ENCODE results near the gene TBC1D8.
"Not testable (repeated sequence)": the region's sequence is repeated elsewhere in the genome, so short reads cannot be mapped to it uniquely, and the experiment has no call there.

TBC1D8 gene

DNA sequence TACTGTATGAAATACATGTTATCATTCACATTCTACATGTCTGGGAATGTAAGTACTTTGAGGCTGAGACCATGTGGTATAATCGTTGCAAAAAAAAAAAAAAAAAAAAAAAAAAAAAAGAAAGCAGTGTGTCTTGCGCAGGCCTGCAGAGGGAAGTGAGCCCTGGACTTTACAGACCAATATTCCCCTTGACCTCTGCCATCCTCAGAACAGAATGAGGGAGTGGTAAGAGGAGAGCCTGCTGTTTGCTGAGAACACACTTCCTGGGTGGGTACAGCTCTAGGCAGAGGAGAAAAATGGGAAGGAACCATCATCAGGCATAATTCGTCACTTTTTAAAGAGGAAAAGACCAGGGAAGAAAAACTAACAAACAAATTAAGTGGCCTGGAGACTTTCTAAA lies 28.8 kb upstream of the TBC1D8 start:
- TF ChIP-seq, protein P1, sequence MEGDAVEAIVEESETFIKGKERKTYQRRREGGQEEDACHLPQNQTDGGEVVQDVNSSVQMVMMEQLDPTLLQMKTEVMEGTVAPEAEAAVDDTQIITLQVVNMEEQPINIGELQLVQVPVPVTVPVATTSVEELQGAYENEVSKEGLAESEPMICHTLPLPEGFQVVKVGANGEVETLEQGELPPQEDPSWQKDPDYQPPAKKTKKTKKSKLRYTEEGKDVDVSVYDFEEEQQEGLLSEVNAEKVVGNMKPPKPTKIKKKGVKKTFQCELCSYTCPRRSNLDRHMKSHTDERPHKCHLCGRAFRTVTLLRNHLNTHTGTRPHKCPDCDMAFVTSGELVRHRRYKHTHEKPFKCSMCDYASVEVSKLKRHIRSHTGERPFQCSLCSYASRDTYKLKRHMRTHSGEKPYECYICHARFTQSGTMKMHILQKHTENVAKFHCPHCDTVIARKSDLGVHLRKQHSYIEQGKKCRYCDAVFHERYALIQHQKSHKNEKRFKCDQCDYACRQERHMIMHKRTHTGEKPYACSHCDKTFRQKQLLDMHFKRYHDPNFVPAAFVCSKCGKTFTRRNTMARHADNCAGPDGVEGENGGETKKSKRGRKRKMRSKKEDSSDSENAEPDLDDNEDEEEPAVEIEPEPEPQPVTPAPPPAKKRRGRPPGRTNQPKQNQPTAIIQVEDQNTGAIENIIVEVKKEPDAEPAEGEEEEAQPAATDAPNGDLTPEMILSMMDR (conservative IDR thresholded peaks at IDR 0.05; ENCODE audit: control insufficient read depth, insufficient read depth, low read depth, low read length): no peak
- no peak for DNase-seq (ENCODE audit: low read depth)
- H3K4me3 ChIP-seq (ENCODE audit: control insufficient read depth, low read depth, low read length): no peak overlapping the region

DNA sequence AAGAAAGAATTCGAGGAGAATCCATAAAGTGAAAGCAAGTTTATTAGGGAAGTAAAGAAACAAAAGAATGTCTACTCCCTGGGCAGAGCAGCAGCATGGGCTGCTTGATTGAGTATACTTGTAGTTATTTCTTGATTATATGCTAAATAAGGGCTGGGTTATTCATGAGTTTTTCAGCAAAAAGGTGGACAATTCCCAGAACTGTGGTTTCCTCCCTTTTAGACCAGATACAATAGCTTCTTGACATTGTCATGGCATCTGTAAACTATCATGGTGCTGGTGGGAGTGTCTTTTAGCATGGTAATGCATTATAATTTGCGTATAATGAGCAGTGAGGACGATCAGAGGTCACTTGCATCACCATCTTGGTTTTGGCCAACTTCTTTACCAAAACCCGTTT lies 25.6 kb upstream of the TBC1D8 start:
- TF ChIP-seq, protein P1 (conservative IDR thresholded peaks at IDR 0.05; ENCODE audit: control insufficient read depth, insufficient read depth, low read depth, low read length): no peak
- no peak for DNase-seq (ENCODE audit: low read depth)
- no peak overlapping the region for H3K4me3 ChIP-seq (ENCODE audit: control insufficient read depth, low read depth, low read length)

DNA sequence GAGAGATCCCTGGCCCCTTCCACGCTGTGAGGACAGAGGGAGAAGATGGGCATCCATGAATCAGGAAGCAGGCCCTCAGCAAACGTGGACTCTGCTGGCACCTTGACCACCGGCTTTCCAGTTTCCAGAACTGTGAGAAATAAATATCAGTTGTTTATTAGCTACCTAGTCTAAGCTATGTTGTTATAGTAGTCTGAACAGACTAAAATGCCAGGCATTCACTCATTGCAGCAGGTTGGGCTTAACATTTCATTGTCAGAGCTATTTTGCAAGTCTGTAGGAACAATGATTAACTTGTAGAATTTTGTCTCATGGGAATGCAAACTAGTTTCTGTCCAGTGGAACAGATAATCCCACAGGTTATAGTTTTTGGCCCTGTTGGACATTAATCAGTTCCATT lies 24.8 kb upstream of the TBC1D8 start:
- H3K4me3 ChIP-seq (ENCODE audit: control insufficient read depth, low read depth, low read length): no peak overlapping the region
- DNase-seq (ENCODE audit: low read depth): peak; percentile 27
- TF ChIP-seq, protein P1 (conservative IDR thresholded peaks at IDR 0.05; ENCODE audit: control insufficient read depth, insufficient read depth, low read depth, low read length): no peak

DNA sequence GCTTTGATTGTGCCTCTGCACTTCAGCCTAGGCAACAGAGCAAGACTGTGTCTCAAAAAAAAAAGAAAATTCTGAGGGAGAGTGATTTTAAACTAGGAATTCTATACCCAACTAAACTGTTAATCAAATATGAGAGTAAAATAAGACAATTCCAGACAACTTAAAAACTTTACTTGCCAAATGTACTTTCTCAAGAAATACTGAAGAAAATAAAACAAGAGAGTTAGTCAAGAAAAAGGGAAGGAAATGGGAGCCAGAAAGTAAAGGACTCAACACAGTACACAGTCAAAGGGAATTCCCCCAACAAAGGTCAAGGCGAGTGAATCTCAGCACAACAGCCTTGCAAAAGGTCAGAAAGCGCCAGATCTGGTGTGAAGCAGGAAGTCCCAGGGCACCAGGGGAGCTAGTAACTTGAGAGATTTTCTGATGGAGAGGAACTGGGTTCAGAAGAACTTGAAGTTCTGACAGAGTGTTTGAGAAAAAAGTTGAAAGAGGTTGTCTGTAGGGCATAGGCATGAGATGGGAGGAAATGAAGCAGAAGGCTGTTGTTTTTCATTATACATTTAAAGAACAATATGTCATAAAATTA lies 22.6 kb upstream of the TBC1D8 start:
- no peak overlapping the region for H3K4me3 ChIP-seq (ENCODE audit: control insufficient read depth, low read depth, low read length)
- no peak for DNase-seq (ENCODE audit: low read depth)
- TF ChIP-seq, protein P1 (conservative IDR thresholded peaks at IDR 0.05; ENCODE audit: control insufficient read depth, insufficient read depth, low read depth, low read length): no peak

DNA sequence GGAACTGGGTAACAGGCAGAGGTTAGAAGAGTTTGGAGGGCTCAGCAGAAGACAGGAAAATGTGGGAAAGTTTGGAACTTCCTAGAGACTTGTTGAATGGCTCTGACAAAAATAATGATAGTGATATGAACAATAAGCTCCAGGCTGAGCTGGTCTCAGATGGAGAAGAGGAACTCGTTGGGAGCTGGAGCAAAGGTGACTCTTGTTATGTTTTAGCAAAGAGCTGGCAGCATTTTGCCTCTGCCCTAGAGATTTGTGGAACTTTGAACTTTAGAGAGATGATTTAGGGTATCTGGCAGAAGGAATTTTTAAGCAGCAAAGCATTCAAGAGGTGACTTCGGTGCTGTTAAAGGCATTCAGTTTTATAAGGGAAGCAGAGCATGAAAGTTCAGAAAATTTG lies 18.6 kb upstream of the TBC1D8 start:
- not testable (repeated sequence) for H3K4me3 ChIP-seq (ENCODE audit: control insufficient read depth, low read depth, low read length); DNase-seq (ENCODE audit: low read depth)

DNA sequence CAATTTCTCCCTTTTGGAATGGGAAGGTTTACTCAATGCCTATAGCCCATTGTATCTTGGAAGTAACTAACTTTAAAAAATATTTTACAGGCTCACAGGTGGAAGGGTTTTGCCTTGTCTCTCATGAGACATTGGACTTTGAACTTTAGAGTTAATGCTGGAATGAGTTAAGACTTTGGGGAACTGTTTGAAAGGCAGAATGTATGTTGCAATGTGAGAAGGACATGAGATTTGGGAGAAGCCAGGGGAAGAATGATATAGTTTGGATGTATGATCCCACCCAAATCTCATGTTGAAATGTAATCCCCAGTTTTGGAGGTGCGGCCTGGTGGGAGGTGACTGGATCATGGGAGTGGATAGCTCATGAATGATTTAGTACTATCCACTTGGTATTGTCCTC lies 17.5 kb upstream of the TBC1D8 start:
- DNase-seq (ENCODE audit: low read depth): no peak
- H3K4me3 ChIP-seq (ENCODE audit: control insufficient read depth, low read depth, low read length): no peak overlapping the region
- TF ChIP-seq, protein P1 (conservative IDR thresholded peaks at IDR 0.05; ENCODE audit: control insufficient read depth, insufficient read depth, low read depth, low read length): no peak

DNA sequence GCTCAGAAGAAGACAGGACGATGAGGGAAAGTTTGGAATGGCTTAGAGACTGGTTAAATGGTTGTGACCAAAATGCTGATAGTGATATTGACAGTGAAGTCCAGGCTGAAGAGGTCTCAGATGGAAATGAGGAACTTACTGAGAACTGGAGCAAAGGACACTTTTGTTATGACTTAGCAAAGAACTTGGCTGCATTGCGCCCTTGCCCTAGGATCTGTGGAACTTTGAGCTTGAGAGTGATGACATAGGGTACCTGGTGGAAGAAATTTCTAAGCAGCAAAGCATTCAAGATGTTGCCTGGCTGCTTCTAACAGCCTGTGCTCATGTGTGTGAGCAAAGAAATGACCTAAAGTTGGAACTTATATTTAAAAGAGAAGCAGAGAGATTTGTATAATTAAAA lies 16.4 kb upstream of the TBC1D8 start:
- DNase-seq (ENCODE audit: low read depth); H3K4me3 ChIP-seq (ENCODE audit: control insufficient read depth, low read depth, low read length): not testable (repeated sequence)

DNA sequence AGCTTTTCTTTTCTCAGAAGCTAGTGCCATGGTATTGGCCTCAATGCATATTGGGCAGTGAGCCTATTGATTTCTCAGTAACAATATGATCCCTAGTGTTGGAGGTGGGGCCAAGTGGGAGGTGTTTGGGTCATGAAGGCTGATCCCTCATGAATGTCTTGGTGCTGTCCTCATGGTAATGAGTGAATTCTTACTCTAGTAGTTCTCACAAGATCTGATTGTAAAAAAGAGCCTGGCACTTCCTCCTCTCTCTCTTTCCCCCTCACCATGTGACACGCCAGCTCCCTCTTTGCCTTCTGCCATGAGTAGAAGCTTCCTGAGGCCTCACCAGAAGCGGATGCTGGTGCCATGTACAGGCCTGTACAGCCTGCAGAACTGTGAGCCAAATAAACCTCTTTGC lies 12.8 kb upstream of the TBC1D8 start:
- H3K4me3 ChIP-seq (ENCODE audit: control insufficient read depth, low read depth, low read length): no peak overlapping the region
- no peak for DNase-seq (ENCODE audit: low read depth)
- TF ChIP-seq, protein P1 (conservative IDR thresholded peaks at IDR 0.05; ENCODE audit: control insufficient read depth, insufficient read depth, low read depth, low read length): no peak
